Neural crest cell (in vitro differentiated cells): Measurements from ENCODE around the gene PTH2. TPM values are rescaled to one million over a fixed set of nuclear protein-coding genes. Genes with fewer than 3 reads are reported as not detected.
A peak's percentile ranks its signal among the peaks of the same experiment; 100 is the strongest.

ENCODE experiments used
- DNase-seq: peaks from one replicate; pipeline ENCODE4 v3.0.0; 2021; ENCODE audit warnings: low read depth, mixed read lengths, low spot score
- H3K27ac Mint-ChIP-seq: one replicate; pipeline ENCODE4 v1.8.0; 2021; ENCODE audit warnings: mild to moderate bottlenecking, mixed read lengths; ENCODE audit not compliant: unreplicated experiment
- H3K27me3 Mint-ChIP-seq: 2 replicates; pipeline ENCODE4 v1.8.0; 2021; ENCODE audit warnings: low read depth, mild to moderate bottlenecking, mixed read lengths
- H3K36me3 Mint-ChIP-seq: 2 replicates; pipeline ENCODE4 v1.8.0; 2021; ENCODE audit warnings: low read depth, mild to moderate bottlenecking, mixed read lengths
- H3K4me1 Mint-ChIP-seq: 2 replicates; pipeline ENCODE4 v1.8.0; 2021; ENCODE audit warnings: mixed read lengths
- H3K4me3 Mint-ChIP-seq: one replicate; pipeline ENCODE4 v1.8.0; 2021; ENCODE audit warnings: mild to moderate bottlenecking, mixed read lengths
- H3K9me3 Mint-ChIP-seq: 2 replicates; pipeline ENCODE4 v1.8.0; 2021; ENCODE audit warnings: mixed read lengths
- CTCF ChIP-seq: fragments of 200-600 bp; sonication (generic); conservative IDR thresholded peaks from 2 replicates; pipeline ENCODE4 v1.5.0; 2021; ENCODE audit warnings: antibody characterized with exemption, mild to moderate bottlenecking
- total RNA-seq: library from RNA; stranded (reverse); gene quantifications from 2 replicates; pipeline ENCODE4 v1.2.1, GENCODE V29; 2021

The PTH2 gene
- total RNA-seq, 1 donor from 2014 or later: not detected

- no peaks in the 10 kb centered on the region for H3K36me3 Mint-ChIP-seq
- H3K27me3 Mint-ChIP-seq: peaks cover 98% of the 10 kb centered on the region
- no peak for TF ChIP-seq CTCF
- no peak overlapping the region for H3K4me3 Mint-ChIP-seq
- H3K4me1 Mint-ChIP-seq: peaks cover 8% of the 10 kb centered on the region
- no peaks in the 10 kb centered on the region for H3K9me3 Mint-ChIP-seq
- H3K27ac Mint-ChIP-seq: no peak overlapping the region
- no peak for DNase-seq
Measured at GRCh38 chr19:49436381-49437017, 13.3 kb upstream of the PTH2 start.

- Mint-ChIP-seq H3K27me3 (peaks cover 100% of the 10 kb centered on the region), H3K4me1 (peaks cover 3% of the 10 kb centered on the region), H3K4me3 (peak overlapping the region; percentile 0), H3K9me3 (no peaks in the 10 kb centered on the region), H3K36me3 (no peaks in the 10 kb centered on the region), H3K27ac (no peak overlapping the region)
- DNase-seq: no peak
- TF ChIP-seq CTCF: no peak
Measured at GRCh38 chr19:49435670-49436069, 12.4 kb upstream of the PTH2 start.

GRCh38 chr19:49434907-49435583, 11.8 kb upstream of the PTH2 start:
- H3K27ac Mint-ChIP-seq: no peak overlapping the region
- DNase-seq: no peak

GRCh38 chr19:49433240-49433901, 10.1 kb upstream of the PTH2 start:
- peaks cover 10% of the 10 kb centered on the region for H3K4me1 Mint-ChIP-seq
- TF ChIP-seq CTCF: no peak
- no peaks in the 10 kb centered on the region for H3K9me3 Mint-ChIP-seq
- peaks cover 100% of the 10 kb centered on the region for H3K27me3 Mint-ChIP-seq
- H3K36me3 Mint-ChIP-seq: no peaks in the 10 kb centered on the region
- H3K27ac Mint-ChIP-seq: no peak overlapping the region
- H3K4me3 Mint-ChIP-seq: no peak overlapping the region
- DNase-seq: no peak

More at GRCh38 chr19:49434907-49435583, 11.8 kb upstream of the PTH2 start:
- no peaks in the 10 kb centered on the region for H3K9me3 Mint-ChIP-seq
- H3K4me3 Mint-ChIP-seq: peak overlapping the region; percentile 0
- H3K27me3 Mint-ChIP-seq: peaks cover 100% of the 10 kb centered on the region
- H3K4me1 Mint-ChIP-seq: peaks cover 1% of the 10 kb centered on the region
- no peak for TF ChIP-seq CTCF
- no peaks in the 10 kb centered on the region for H3K36me3 Mint-ChIP-seq

GRCh38 chr19:49432141-49433073, 9.2 kb upstream of the PTH2 start:
- Mint-ChIP-seq H3K36me3 (no peaks in the 10 kb centered on the region), H3K27me3 (peaks cover 99% of the 10 kb centered on the region), H3K4me3 (no peak overlapping the region), H3K9me3 (no peaks in the 10 kb centered on the region), H3K4me1 (peaks cover 17% of the 10 kb centered on the region), H3K27ac (no peak overlapping the region)
- DNase-seq: no peak
- no peak for TF ChIP-seq CTCF
